ENCODE results near the gene SLAMF7.

The SLAMF7 gene

GRCh38 chr1:160747717-160748116, 8.7 kb downstream of the SLAMF7 start:
- DNase-seq: no peak

- DNase-seq: peak; percentile 68
Observed at GRCh38 chr1:160748181-160748877, 9.3 kb downstream of the SLAMF7 start.

- DNase-seq: peak; percentile 10
Observed at GRCh38 chr1:160748878-160749269, 9.8 kb downstream of the SLAMF7 start.

GRCh38 chr1:160750608-160751007, 11.6 kb downstream of the SLAMF7 start:
- no peak for DNase-seq

DNA sequence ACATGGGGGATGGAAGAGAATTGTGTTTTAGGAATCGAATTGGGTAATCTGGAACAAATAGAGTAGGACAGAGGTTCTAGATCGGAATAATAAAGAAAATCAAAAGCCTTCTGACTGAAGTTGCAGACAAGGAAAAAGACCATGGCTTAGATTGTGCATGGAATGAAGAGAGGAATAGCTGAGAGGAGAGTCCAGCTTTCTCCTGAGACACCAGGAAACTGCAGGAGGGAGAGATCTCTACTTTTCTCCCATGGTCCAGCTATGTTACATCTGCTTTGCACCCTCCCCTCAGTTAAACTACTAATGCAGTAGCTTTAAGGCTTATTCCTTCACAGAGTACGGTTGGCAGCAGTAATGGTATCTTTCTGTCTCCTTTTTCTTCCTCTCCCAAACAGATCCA, 13.4 kb downstream of the SLAMF7 start:
- no peak for DNase-seq

GRCh38 chr1:160752924-160753323, 13.9 kb downstream of the SLAMF7 start:
- DNase-seq: no peak

- no peak for DNase-seq
Observed at GRCh38 chr1:160753594-160753993, 14.5 kb downstream of the SLAMF7 start.

DNA sequence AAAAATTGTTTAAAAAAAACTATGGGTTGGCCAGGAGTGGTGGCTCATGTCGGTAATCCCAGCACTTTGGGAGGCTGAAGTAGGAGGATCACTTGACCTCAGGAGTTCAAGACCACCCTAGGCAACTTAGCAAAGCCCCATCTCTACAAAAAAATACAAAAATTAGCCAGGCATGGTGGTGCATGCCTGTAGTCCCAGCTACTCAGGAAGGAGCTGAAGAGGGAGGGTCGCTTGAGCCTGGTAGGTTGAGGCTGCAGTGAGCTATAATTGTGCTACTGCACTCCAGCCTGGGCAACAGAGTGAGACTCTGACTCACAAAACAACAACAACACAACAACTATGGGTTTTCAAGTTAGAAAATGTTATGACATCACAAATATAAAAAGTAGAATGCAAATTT, 16.4 kb downstream of the SLAMF7 start:
- DNase-seq: no peak

DNA sequence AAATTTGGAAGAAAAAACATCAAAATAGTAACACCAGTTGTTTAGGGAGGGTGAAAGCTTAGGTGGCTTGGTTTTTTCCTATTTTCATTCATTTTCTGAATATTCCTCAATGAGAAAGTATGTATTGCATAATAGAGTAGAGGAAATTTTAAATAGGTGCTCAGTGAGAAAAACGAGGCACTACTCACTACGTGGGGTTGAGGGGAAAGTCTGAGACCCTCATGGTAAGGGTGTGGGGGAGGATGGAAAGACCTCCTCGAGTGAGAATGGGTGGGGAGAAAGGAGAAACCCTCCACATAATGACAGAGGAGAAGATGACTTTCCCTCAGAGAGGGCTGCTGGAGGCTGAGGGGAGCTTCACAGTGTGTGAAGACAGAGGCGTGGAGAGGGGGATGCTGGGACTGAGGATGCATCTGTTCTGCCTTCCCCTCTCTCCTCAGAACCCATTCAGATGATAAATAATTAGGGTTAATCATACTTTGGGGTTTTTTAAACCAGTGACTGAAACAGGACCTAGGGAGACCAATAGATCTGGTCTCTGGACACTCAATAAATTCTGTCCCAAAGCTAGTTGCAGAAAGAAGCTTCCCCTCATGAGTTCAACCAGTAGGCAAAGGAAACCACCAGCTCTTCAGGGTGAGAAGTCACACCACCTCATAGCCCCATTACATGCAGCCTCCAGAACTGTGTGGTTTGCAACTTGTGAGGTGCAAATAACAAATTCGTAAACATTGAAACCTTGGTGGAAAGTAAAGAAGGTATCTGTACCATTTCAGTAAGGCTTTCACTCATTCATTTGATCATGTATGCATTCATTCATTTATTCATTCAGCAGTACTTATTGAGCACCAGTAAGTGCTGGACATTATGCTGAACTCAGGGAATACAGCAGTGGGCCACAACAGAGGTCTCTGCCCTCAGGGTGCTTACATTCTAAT, 17.1 kb downstream of the SLAMF7 start:
- DNase-seq: no peak

- no peak for DNase-seq
Observed at GRCh38 chr1:160756849-160757201, 17.8 kb downstream of the SLAMF7 start.

DNA sequence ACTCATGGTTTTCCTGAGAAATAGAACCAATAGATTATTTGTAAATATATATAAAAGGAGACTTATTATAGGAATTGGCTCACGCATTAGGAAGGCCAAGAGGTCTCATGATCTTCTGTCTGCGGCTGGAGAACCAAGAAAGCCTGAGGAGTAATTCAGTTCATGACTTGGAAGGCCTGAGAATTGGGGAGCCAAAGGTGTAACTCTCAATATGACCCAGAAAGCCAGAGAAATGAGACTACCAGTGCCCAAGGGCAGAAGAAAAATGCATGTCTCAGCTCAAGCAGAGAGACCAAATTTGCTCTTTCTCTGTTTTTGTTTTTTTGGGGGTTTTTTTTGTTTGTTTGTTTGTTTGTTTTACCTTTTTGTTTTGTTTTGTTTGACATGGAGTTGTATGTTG, 19.5 kb downstream of the SLAMF7 start:
- no peak for DNase-seq

- no peak for DNase-seq
Observed at GRCh38 chr1:160759740-160760139, 20.7 kb downstream of the SLAMF7 start.

DNA sequence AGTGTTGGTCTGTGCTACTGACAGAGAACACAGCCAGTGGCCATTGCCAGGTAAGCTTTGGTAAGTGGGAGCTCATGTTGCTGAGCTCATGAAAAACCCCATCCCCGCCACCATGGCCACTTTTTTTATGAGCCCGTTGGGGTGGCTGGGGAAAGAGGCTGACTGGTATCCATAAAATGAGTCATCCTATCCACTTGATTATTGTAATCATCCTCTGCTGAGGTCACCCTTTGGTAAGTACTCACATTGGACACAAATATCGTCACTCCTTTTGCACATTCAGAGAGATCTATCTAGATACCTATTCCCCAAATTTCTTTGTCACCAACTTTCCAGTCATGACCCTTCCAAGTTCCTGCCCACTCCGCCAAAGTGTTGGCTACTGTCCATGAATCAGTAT, 22.0 kb downstream of the SLAMF7 start:
- no peak for DNase-seq

- no peak for DNase-seq
Observed at GRCh38 chr1:160761886-160762285, 22.8 kb downstream of the SLAMF7 start.

DNA sequence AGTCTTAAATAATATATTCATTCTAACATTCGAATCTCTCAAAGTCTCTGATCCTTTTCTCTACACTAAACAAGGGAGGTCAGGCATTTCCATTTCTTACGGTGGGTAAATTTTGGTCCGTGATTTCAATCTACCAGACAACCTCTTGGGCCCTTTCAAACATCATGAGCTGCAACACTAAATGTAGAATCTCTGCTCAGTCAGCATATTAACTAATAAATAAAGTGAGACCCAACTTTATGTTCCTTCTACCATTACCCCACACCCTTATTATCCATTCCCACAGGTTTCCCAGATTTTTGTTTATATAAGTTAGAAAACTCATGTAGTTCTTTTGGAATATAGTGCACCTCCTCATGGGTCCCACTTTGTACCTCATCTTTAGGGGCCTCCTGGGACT, 24.9 kb downstream of the SLAMF7 start:
- no peak for DNase-seq

DNA sequence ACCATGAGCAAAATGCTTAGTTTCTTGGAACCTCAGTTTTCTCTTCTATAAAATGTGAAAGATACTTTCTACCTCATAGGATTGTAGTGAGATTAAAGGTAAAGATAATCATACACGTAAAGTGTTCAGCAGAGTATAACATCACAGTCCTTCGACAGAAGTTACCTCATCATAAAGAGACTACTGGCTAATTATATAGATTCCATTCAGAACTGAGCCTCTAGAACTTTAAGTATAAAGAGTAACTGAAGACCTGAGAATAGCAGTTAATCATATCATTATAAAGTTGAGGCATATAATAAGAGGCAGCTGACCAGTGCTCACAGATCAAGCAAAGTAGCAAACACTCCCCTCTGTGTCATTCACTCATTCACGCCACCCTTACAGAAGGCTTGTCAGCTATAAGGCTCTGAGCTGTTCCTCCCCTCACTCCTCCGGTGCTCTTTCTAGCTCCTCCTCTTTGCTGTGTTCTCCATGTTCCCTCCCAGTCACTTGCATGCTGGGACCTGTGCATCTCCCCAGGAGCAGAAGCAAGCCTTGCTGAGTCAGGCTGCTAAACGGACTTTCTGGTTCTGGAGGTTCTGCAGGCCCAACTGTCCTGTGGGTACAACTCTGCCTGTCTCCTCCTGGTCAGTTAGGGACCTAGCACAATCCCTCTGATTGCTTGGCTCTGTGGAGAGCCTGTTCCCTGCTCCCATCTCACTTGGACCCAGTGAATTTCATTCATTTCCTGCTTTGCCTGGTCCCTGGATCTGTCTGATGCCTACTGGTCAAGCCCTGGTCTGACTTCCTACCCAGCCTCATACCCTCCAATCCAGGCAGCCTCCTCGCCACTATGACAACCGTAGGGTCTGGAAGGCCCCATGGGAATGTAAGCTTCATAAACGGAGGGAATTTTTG, 28.6 kb downstream of the SLAMF7 start:
- peak; percentile 23 for DNase-seq

DNA sequence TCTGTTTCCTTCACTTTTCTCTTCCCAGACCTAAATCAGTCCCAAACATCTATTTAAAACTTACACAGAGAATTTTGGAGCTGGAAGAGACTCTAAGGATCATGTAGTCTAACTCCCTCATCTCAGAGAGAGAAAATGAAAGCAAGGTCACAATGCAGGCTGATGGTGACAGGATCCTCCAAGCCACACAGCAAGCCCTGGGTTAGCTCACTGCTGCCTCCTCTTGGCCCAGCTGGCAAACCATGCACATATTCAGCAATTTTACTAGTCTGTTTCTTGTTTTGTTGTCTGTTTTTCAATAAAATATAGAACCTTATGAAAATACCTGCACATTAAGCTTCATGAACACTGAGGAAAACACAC, 29.2 kb downstream of the SLAMF7 start:
- peak; percentile 50 for DNase-seq

- DNase-seq: no peak
Observed at GRCh38 chr1:160772331-160772730, 33.3 kb downstream of the SLAMF7 start.

- DNase-seq: no peak
Observed at GRCh38 chr1:160773093-160773492, 34.0 kb downstream of the SLAMF7 start.

DNA sequence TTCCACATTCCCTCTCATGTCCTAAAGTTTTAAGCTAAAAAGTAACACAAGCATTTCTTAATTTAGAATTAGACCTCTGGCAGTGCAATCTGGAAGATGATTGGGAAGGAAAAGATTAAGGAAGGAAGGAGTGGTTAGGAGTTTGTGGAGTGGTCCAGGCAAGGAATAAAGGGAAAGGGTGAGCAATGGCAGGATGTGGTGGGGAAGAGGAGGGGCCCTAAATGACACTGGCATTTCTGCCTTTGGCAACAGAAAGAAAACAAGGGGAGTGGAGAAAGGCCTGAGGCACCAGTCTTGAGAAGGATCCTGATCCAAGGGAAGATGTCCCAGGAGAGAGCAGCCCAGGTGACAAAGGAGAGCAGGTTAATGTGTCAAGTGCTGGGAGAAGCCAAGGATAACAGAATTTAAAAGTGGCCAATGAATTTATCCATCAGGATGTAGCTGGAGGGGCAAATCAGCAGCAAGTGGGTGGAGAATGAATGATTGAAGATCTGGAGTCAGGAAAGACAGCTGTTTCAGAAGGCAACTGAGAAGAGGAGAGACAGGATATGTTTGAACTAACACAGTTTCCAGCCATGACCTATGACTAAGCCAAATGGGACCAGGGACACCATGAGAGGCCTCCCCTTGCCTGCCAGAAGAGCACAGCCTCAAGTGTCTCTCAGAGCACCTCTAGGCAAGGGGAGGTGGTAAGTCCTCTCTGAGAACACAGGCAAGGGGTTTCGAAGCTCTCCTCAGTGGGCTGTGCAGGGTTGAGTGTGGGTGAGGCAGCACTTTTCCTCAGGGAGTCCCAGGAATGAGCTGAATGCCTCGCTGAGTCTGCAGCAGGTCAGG, 36.1 kb downstream of the SLAMF7 start:
- no peak for DNase-seq

GRCh38 chr1:160776178-160776577, 37.1 kb downstream of the SLAMF7 start:
- no peak for DNase-seq

GRCh38 chr1:160777486-160778089, 38.5 kb downstream of the SLAMF7 start:
- peak; percentile 17 for DNase-seq

All from EL (cell line).